ENCODE measurements around the gene GPR162.

DNA sequence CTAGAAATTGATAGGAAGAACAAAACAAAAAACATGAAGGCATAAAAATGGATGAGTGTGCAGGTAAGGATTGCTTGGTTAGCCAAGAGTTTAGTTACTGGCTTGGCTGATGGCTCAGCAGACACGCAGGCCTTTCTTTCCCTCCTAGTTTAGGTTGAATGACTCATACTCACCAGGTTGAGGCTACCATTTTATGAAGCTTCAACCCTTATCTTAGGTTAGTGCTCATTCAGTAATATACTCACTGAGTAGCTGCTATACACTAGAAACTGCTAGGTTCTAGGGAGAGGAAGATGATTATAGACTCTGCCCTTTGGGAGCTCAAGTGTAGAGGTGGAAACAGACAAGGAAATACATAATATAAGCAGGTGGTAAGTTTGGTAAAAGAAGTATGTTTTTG, 12.6 kb downstream of the GPR162 start:
- TF ChIP-seq JUND (IDR thresholded peaks at IDR 0.05): no peak
- no peak for TF ChIP-seq POLR2AphosphoS5 (IDR thresholded peaks at IDR 0.05; ENCODE audit: low read depth, low read length)
- no peak for TF ChIP-seq SRF (IDR thresholded peaks at IDR 0.05; ENCODE audit: low read depth)
- TF ChIP-seq, protein P1, sequence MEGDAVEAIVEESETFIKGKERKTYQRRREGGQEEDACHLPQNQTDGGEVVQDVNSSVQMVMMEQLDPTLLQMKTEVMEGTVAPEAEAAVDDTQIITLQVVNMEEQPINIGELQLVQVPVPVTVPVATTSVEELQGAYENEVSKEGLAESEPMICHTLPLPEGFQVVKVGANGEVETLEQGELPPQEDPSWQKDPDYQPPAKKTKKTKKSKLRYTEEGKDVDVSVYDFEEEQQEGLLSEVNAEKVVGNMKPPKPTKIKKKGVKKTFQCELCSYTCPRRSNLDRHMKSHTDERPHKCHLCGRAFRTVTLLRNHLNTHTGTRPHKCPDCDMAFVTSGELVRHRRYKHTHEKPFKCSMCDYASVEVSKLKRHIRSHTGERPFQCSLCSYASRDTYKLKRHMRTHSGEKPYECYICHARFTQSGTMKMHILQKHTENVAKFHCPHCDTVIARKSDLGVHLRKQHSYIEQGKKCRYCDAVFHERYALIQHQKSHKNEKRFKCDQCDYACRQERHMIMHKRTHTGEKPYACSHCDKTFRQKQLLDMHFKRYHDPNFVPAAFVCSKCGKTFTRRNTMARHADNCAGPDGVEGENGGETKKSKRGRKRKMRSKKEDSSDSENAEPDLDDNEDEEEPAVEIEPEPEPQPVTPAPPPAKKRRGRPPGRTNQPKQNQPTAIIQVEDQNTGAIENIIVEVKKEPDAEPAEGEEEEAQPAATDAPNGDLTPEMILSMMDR (IDR thresholded peaks at IDR 0.05 in 2 of 3, conservative IDR thresholded peaks at IDR 0.05 in 1 of 3; ENCODE audit: borderline replicate concordance in 1 of 3, insufficient read depth in 1 of 3, low read depth in 2 of 3, low read length in 2 of 3): no peak
- no peak for TF ChIP-seq ATF3 (IDR thresholded peaks at IDR 0.05)
- TF ChIP-seq MAX (IDR thresholded peaks at IDR 0.05): no peak
- TF ChIP-seq POLR2A (IDR thresholded peaks at IDR 0.05; ENCODE audit: borderline replicate concordance, extremely low read depth, insufficient read depth, insufficient read length): no peak
- no peak for TF ChIP-seq SP1 (IDR thresholded peaks at IDR 0.05; ENCODE audit: low read depth)
- no peak for TF ChIP-seq TCF7L2 (IDR thresholded peaks at IDR 0.05; ENCODE audit: borderline replicate concordance, extremely low read depth, insufficient read depth, insufficient read length)
- no peak for TF ChIP-seq EZH2 (IDR thresholded peaks at IDR 0.05)
- TF ChIP-seq REST (IDR thresholded peaks at IDR 0.05; ENCODE audit: low read depth): no peak

All from HCT116 (cell line).